HEK293 (cell line): ENCODE results near the gene SCUBE1.

Experiments used
- CTCF ChIP-seq: fragments of 450-650 bp; formaldehyde crosslinking; IDR thresholded peaks from 2 replicates; pipeline ENCODE4 v1.5.1; 2016; ENCODE audit warnings: missing biosample characterization, missing genetic modification characterization
- MYNN ChIP-seq: fragments of 450-650 bp; formaldehyde crosslinking; IDR thresholded peaks from 2 replicates; pipeline ENCODE4 v1.5.1; 2016; ENCODE audit warnings: missing biosample characterization, missing genetic modification characterization, borderline replicate concordance
- SETDB1 ChIP-seq: IDR thresholded peaks from one replicate; pipeline ENCODE4 v1.6.1; 2017; ENCODE audit warnings: mild to moderate bottlenecking, low read length, moderate library complexity, mixed read lengths; ENCODE audit not compliant: insufficient read length
- ZNF521 ChIP-seq: fragments of 450-650 bp; formaldehyde crosslinking; IDR thresholded peaks from 2 replicates; pipeline ENCODE4 v1.5.1; 2017; ENCODE audit warnings: missing biosample characterization, mild to moderate bottlenecking, missing genetic modification characterization
- ZNF677 ChIP-seq: fragments of 450-650 bp; IDR thresholded peaks from 2 replicates; pipeline ENCODE4 v1.5.0; 2018; ENCODE audit warnings: missing biosample characterization, mild to moderate bottlenecking, missing genetic modification characterization, moderate library complexity
- ZNF843 ChIP-seq: fragments of 450-650 bp; formaldehyde crosslinking; IDR thresholded peaks from 2 replicates; pipeline ENCODE4 v1.5.1; 2016; ENCODE audit warnings: missing biosample characterization, missing genetic modification characterization
- TF ChIP-seq, protein P1 (sequence below): fragments of 450-650 bp; formaldehyde crosslinking; IDR thresholded peaks from 2 replicates; pipeline ENCODE4 v1.5.1; 2016; ENCODE audit warnings: missing biosample characterization, missing genetic modification characterization
- TF ChIP-seq, protein P2 (sequence below): sonication (generic); formaldehyde crosslinking; IDR thresholded peaks from 2 replicates; pipeline ENCODE4 v1.8.1; 2022; ENCODE audit warnings: mild to moderate bottlenecking, moderate library complexity, missing genetic modification reagents
- TF ChIP-seq, protein P3 (sequence below): fragments of 450-650 bp; formaldehyde crosslinking; IDR thresholded peaks from 2 replicates; pipeline ENCODE4 v1.5.1; 2016; ENCODE audit warnings: missing biosample characterization, missing genetic modification characterization

GRCh38 chr22:43211941-43212433 is 131.2 kb downstream of the SCUBE1 start:
- TF ChIP-seq, protein P1, sequence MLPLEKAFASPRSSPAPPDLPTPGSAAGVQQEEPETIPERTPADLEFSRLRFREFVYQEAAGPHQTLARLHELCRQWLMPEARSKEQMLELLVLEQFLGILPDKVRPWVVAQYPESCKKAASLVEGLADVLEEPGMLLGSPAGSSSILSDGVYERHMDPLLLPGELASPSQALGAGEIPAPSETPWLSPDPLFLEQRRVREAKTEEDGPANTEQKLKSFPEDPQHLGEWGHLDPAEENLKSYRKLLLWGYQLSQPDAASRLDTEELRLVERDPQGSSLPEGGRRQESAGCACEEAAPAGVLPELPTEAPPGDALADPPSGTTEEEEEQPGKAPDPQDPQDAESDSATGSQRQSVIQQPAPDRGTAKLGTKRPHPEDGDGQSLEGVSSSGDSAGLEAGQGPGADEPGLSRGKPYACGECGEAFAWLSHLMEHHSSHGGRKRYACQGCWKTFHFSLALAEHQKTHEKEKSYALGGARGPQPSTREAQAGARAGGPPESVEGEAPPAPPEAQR (tag by site-specific recombination) = no peak
- TF ChIP-seq MYNN (tag by site-specific recombination) = no peak
- TF ChIP-seq CTCF = no peak
- TF ChIP-seq ZNF843 = no peak
- no peak for TF ChIP-seq SETDB1
- TF ChIP-seq, protein P2, sequence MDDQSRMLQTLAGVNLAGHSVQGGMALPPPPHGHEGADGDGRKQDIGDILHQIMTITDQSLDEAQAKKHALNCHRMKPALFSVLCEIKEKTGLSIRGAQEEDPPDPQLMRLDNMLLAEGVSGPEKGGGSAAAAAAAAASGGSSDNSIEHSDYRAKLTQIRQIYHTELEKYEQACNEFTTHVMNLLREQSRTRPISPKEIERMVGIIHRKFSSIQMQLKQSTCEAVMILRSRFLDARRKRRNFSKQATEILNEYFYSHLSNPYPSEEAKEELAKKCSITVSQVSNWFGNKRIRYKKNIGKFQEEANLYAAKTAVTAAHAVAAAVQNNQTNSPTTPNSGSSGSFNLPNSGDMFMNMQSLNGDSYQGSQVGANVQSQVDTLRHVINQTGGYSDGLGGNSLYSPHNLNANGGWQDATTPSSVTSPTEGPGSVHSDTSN = no peak
- TF ChIP-seq ZNF677 (tag by site-specific recombination) = no peak
- TF ChIP-seq, protein P3, sequence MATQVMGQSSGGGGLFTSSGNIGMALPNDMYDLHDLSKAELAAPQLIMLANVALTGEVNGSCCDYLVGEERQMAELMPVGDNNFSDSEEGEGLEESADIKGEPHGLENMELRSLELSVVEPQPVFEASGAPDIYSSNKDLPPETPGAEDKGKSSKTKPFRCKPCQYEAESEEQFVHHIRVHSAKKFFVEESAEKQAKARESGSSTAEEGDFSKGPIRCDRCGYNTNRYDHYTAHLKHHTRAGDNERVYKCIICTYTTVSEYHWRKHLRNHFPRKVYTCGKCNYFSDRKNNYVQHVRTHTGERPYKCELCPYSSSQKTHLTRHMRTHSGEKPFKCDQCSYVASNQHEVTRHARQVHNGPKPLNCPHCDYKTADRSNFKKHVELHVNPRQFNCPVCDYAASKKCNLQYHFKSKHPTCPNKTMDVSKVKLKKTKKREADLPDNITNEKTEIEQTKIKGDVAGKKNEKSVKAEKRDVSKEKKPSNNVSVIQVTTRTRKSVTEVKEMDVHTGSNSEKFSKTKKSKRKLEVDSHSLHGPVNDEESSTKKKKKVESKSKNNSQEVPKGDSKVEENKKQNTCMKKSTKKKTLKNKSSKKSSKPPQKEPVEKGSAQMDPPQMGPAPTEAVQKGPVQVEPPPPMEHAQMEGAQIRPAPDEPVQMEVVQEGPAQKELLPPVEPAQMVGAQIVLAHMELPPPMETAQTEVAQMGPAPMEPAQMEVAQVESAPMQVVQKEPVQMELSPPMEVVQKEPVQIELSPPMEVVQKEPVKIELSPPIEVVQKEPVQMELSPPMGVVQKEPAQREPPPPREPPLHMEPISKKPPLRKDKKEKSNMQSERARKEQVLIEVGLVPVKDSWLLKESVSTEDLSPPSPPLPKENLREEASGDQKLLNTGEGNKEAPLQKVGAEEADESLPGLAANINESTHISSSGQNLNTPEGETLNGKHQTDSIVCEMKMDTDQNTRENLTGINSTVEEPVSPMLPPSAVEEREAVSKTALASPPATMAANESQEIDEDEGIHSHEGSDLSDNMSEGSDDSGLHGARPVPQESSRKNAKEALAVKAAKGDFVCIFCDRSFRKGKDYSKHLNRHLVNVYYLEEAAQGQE (tag by site-specific recombination) = no peak
- TF ChIP-seq ZNF521 = no peak
